Measurements from ENCODE around the gene TDRD9. TPM values are rescaled to one million over a fixed set of nuclear protein-coding genes. Genes with fewer than 3 reads are reported as not detected.
"Not testable (repeated sequence)": the region's sequence is repeated elsewhere in the genome, so short reads cannot be mapped to it uniquely, and the experiment has no call there.

The TDRD9 gene
- total and polyA plus RNA-seq, 8 donors, result 0.67 to 28.6 (median 2.5) TPM

GRCh38 chr14:103885509-103885932, 42.7 kb upstream of the TDRD9 start:
- Histone ChIP-seq H3K4me1 (peaks cover 33 to 40% (median 38%) of the 10 kb centered on the region in 3 donors), H3K27me3 (no peaks in the 10 kb centered on the region), H3K9me3 (no peaks in the 10 kb centered on the region), H3K27ac (no peak overlapping the region), H3K4me3 (no peak overlapping the region), H3K36me3 (no peaks in the 10 kb centered on the region)
- no peak for ATAC-seq
- intact Hi-C loops (cut with DNase I), result no loop called here
- no peak for TF ChIP-seq CTCF (IDR thresholded peaks at IDR 0.05)
- no peak for FAIRE-seq
- WGBS, 2 donors, result 79 to 80% methylated on average over 14 of the region's 14 CpGs
- no peak for DNase-seq

GRCh38 chr14:103886304-103887169, 41.7 kb upstream of the TDRD9 start:
- ATAC-seq (no peak), DNase-seq (no peak), FAIRE-seq (no peak)
- 67 to 70% methylated on average over 23 to 27 of the region's 27 CpGs for WGBS, 2 donors
- Histone ChIP-seq H3K9me3 (no peaks in the 10 kb centered on the region), H3K27me3 (no peaks in the 10 kb centered on the region), H3K4me1 (peaks cover 33 to 38% (median 37%) of the 10 kb centered on the region in 3 donors), H3K4me3 (no peak overlapping the region), H3K27ac (no peak overlapping the region), H3K36me3 (no peaks in the 10 kb centered on the region)
- intact Hi-C loops (cut with DNase I), result no loop called here
- TF ChIP-seq CTCF (IDR thresholded peaks at IDR 0.05), result no peak

GRCh38 chr14:103887170-103887501, 41.1 kb upstream of the TDRD9 start:
- no peak for TF ChIP-seq CTCF (IDR thresholded peaks at IDR 0.05)
- 85% methylated on average over 5 to 6 of the region's 6 CpGs for WGBS, 2 donors
- Histone ChIP-seq H3K36me3 (no peaks in the 10 kb centered on the region), H3K27me3 (no peaks in the 10 kb centered on the region), H3K9me3 (no peaks in the 10 kb centered on the region), H3K27ac (no peak overlapping the region), H3K4me3 (no peak overlapping the region), H3K4me1 (peaks cover 32 to 38% (median 37%) of the 10 kb centered on the region in 3 donors)
- FAIRE-seq (no peak), ATAC-seq (no peak), DNase-seq (no peak)
- intact Hi-C loops (cut with DNase I), result no loop called here

- no peak for TF ChIP-seq CTCF (IDR thresholded peaks at IDR 0.05)
- no peaks in the 10 kb centered on the region for H3K27me3 ChIP-seq
- FAIRE-seq, result no peak
- H3K4me3 ChIP-seq, result no peak overlapping the region
- intact Hi-C loops (cut with DNase I), result no loop called here
- ATAC-seq, result no peak
- no peaks in the 10 kb centered on the region for H3K9me3 ChIP-seq
- DNase-seq, result no peak
- H3K36me3 ChIP-seq, result no peaks in the 10 kb centered on the region
- H3K4me1 ChIP-seq, result peaks cover 27 to 38% (median 36%) of the 10 kb centered on the region in 3 donors
- 92 to 93% methylated on average over 10 of the region's 10 CpGs for WGBS, 2 donors
- no peak overlapping the region for H3K27ac ChIP-seq
Measured at GRCh38 chr14:103887557-103888115, 40.6 kb upstream of the TDRD9 start.

GRCh38 chr14:103889002-103889312, 39.3 kb upstream of the TDRD9 start:
- DNase-seq; FAIRE-seq; H3K36me3 ChIP-seq; H3K4me3 ChIP-seq; ATAC-seq; intact Hi-C loops (cut with DNase I); H3K27me3 ChIP-seq; H3K9me3 ChIP-seq: not testable (repeated sequence)
- Histone ChIP-seq H3K4me1 (peaks cover 20 to 35% (median 28%) of the 10 kb centered on the region in 3 donors), H3K27ac (peak overlapping the region in 2 of 4 donors; percentile 80 to 89)
- 96 to 97% methylated on average over 4 to 8 of the region's 8 CpGs for WGBS, 2 donors
